Measurements from ENCODE around the gene TMEM258.

DNA sequence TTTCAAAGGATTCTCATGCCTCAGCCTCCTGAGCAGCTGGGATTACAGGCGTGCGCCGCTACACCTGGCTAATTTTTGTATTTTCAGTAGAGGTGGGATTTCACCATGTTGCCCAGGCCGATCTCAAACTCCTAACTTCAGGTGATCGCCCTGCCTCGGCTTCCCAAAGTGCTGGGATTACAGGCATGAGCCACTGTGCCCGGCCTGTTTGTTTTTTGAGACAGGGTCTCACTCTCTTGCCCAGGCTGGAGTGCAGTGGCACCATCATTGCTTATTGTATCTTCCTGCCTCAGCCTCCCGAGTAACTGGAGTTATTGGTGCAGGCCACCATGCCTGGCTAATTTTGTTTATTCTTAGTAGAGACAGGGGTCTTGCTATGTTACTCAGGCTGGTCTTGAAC lies 43.8 kb upstream of the TMEM258 start:
- no peak for TF ChIP-seq FOXA1 (IDR thresholded peaks at IDR 0.05)
- TF ChIP-seq ELF4 (IDR thresholded peaks at IDR 0.05): no peak
- TF ChIP-seq FOXK2 (IDR thresholded peaks at IDR 0.05): no peak
- TF ChIP-seq, protein P1, sequence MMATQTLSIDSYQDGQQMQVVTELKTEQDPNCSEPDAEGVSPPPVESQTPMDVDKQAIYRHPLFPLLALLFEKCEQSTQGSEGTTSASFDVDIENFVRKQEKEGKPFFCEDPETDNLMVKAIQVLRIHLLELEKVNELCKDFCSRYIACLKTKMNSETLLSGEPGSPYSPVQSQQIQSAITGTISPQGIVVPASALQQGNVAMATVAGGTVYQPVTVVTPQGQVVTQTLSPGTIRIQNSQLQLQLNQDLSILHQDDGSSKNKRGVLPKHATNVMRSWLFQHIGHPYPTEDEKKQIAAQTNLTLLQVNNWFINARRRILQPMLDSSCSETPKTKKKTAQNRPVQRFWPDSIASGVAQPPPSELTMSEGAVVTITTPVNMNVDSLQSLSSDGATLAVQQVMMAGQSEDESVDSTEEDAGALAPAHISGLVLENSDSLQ (IDR thresholded peaks at IDR 0.05): no peak
- TF ChIP-seq CTBP1 (IDR thresholded peaks at IDR 0.05; ENCODE audit: borderline replicate concordance): no peak
- no peak for TF ChIP-seq FOXM1 (IDR thresholded peaks at IDR 0.05; ENCODE audit: borderline replicate concordance)
- no peak for TF ChIP-seq HDGF (IDR thresholded peaks at IDR 0.05; ENCODE audit: borderline replicate concordance)
- TF ChIP-seq ARNT (IDR thresholded peaks at IDR 0.05): no peak
- TF ChIP-seq BHLHE40 (IDR thresholded peaks at IDR 0.05; ENCODE audit: borderline replicate concordance): no peak
- no peak for TF ChIP-seq SP1 (IDR thresholded peaks at IDR 0.05)
- no peak for TF ChIP-seq L3MBTL2 (conservative IDR thresholded peaks at IDR 0.05)
- no peak for TF ChIP-seq LEF1 (IDR thresholded peaks at IDR 0.05; ENCODE audit: borderline replicate concordance)
- no peak for TF ChIP-seq ZNF384 (IDR thresholded peaks at IDR 0.05)

Measured in HEK293T (cell line).